Stimulated activated CD8-positive, alpha-beta memory T cell treated with anti-CD3 and anti-CD28 coated beads, Interleukin-12 subunit alpha, Interleukin-12 subunit beta, amount 100 ng/mL, for 1 hour (primary cell): ENCODE results near the gene FIGLA.
"Not testable (repeated sequence)": the region's sequence is repeated elsewhere in the genome, so short reads cannot be mapped to it uniquely, and the experiment has no call there.

Experiments used
- DNase-seq: peaks from one replicate; pipeline ENCODE4 v3.0.0-alpha.2; 2020; ENCODE audit warnings: low read depth

The FIGLA gene

GRCh38 chr2:70808983-70809958 lies 18.8 kb upstream of the FIGLA start:
- DNase-seq, result no peak

GRCh38 chr2:70807828-70808118 lies 17.3 kb upstream of the FIGLA start:
- DNase-seq, result no peak

GRCh38 chr2:70807102-70807827 lies 16.8 kb upstream of the FIGLA start:
- DNase-seq, result no peak

GRCh38 chr2:70806620-70807019 lies 16.2 kb upstream of the FIGLA start:
- no peak for DNase-seq

GRCh38 chr2:70806013-70806412 lies 15.6 kb upstream of the FIGLA start:
- DNase-seq, result no peak

GRCh38 chr2:70801607-70802263 lies 11.3 kb upstream of the FIGLA start:
- DNase-seq, result no peak

- DNase-seq, result no peak
These were observed 9.3 kb upstream of the FIGLA start for GRCh38 chr2:70799706-70800105.

GRCh38 chr2:70797996-70798395 lies 7.6 kb upstream of the FIGLA start:
- DNase-seq, result not testable (repeated sequence)

- no peak for DNase-seq
These were observed 7.1 kb upstream of the FIGLA start for GRCh38 chr2:70797506-70797905.

- DNase-seq, result no peak
These were observed 5.8 kb upstream of the FIGLA start for GRCh38 chr2:70796262-70796661.

- DNase-seq, result no peak
These were observed 4.9 kb upstream of the FIGLA start for GRCh38 chr2:70795164-70795995.

GRCh38 chr2:70793450-70793849 lies 3.0 kb upstream of the FIGLA start:
- no peak for DNase-seq

- peak; percentile 33 for DNase-seq
These were observed 923 bp downstream of the FIGLA start for GRCh38 chr2:70789304-70790135.

GRCh38 chr2:70785137-70785911 lies 5.1 kb downstream of the FIGLA start:
- DNase-seq, result no peak

- no peak for DNase-seq
These were observed 6.1 kb downstream of the FIGLA start for GRCh38 chr2:70784320-70784719.

- no peak for DNase-seq
These were observed 10.4 kb downstream of the FIGLA start for GRCh38 chr2:70779911-70780545.

- no peak for DNase-seq
These were observed 11.0 kb downstream of the FIGLA start for GRCh38 chr2:70779491-70779890.

- no peak for DNase-seq
These were observed 11.8 kb downstream of the FIGLA start for GRCh38 chr2:70778676-70779075.

- no peak for DNase-seq
These were observed 13.0 kb downstream of the FIGLA start for GRCh38 chr2:70777450-70777849.

GRCh38 chr2:70776266-70776665 lies 14.2 kb downstream of the FIGLA start:
- DNase-seq, result no peak
